Retina (tissue), 1 donor: ENCODE data around the gene OSBPL10.
A peak's percentile ranks its signal among the peaks of the same experiment; 100 is the strongest.
"Not testable (repeated sequence)": the region's sequence is repeated elsewhere in the genome, so short reads cannot be mapped to it uniquely, and the experiment has no call there.

Experiments used
- DNase-seq: peaks from one replicate; pipeline ENCODE4 v3.0.0-alpha.2; 2016

OSBPL10 gene

GRCh38 chr3:31882431-31882830 lies 98.6 kb downstream of the OSBPL10 start:
- no peak for DNase-seq

- DNase-seq, result no peak
Observed at GRCh38 chr3:31880482-31881078, 100.5 kb downstream of the OSBPL10 start.

GRCh38 chr3:31880020-31880419 lies 101.0 kb downstream of the OSBPL10 start:
- DNase-seq, result no peak

GRCh38 chr3:31879365-31879764 lies 101.7 kb downstream of the OSBPL10 start:
- DNase-seq, result peak; percentile 50

- DNase-seq, result no peak
Observed at GRCh38 chr3:31878231-31878838, 102.7 kb downstream of the OSBPL10 start.

- no peak for DNase-seq
Observed at GRCh38 chr3:31876331-31876730, 104.7 kb downstream of the OSBPL10 start.

- no peak for DNase-seq
Observed at GRCh38 chr3:31875437-31875836, 105.6 kb downstream of the OSBPL10 start.

GRCh38 chr3:31873254-31873820 lies 107.7 kb downstream of the OSBPL10 start:
- no peak for DNase-seq

GRCh38 chr3:31871939-31872507 lies 109.0 kb downstream of the OSBPL10 start:
- DNase-seq, result no peak

- not testable (repeated sequence) for DNase-seq
Observed at GRCh38 chr3:31870111-31870510, 111.0 kb downstream of the OSBPL10 start.

- no peak for DNase-seq
Observed at GRCh38 chr3:31868236-31868635, 112.8 kb downstream of the OSBPL10 start.

- DNase-seq, result no peak
Observed at GRCh38 chr3:31862666-31863279, 118.3 kb downstream of the OSBPL10 start.

- DNase-seq, result no peak
Observed at GRCh38 chr3:31861826-31862225, 119.2 kb downstream of the OSBPL10 start.

GRCh38 chr3:31860642-31861041 lies 120.4 kb downstream of the OSBPL10 start:
- not testable (repeated sequence) for DNase-seq

- no peak for DNase-seq
Observed at GRCh38 chr3:31859245-31859644, 121.8 kb downstream of the OSBPL10 start.

GRCh38 chr3:31858439-31858838 lies 122.6 kb downstream of the OSBPL10 start:
- DNase-seq, result no peak

- DNase-seq, result no peak
Observed at GRCh38 chr3:31853580-31853979, 127.5 kb downstream of the OSBPL10 start.

GRCh38 chr3:31851278-31851677 lies 129.8 kb downstream of the OSBPL10 start:
- DNase-seq, result no peak

- DNase-seq, result no peak
Observed at GRCh38 chr3:31848911-31849310, 132.2 kb downstream of the OSBPL10 start.

- DNase-seq, result no peak
Observed at GRCh38 chr3:31848163-31848818, 132.8 kb downstream of the OSBPL10 start.

- no peak for DNase-seq
Observed at GRCh38 chr3:31847760-31848159, 133.3 kb downstream of the OSBPL10 start.

GRCh38 chr3:31841515-31841914 lies 139.5 kb downstream of the OSBPL10 start:
- no peak for DNase-seq

- DNase-seq, result no peak
Observed at GRCh38 chr3:31840252-31840651, 140.8 kb downstream of the OSBPL10 start.
